ENCODE results near the gene SHROOM2. TPM values are rescaled to one million over a fixed set of nuclear protein-coding genes. Genes with fewer than 3 reads are reported as not detected.
A peak's percentile ranks its signal among the peaks of the same experiment; 100 is the strongest.

The SHROOM2 gene
- total RNA-seq, 2 experiments from 2014 or later = not detected

- ChIA-PET POLR2A (no interaction called here), CTCF (no interaction called here)
- peaks cover 20% of the 10 kb centered on the region for H3K27me3 Mint-ChIP-seq
- H3K9me3 Mint-ChIP-seq = no peaks in the 10 kb centered on the region
- H3K4me1 Mint-ChIP-seq = no peaks in the 10 kb centered on the region
- H3K4me3 Mint-ChIP-seq = no peak overlapping the region
- no peaks in the 10 kb centered on the region for H3K36me3 Mint-ChIP-seq (ENCODE audit: low read depth)
- H3K27ac Mint-ChIP-seq = no peak overlapping the region
- DNase-seq = no peak
Measured at GRCh38 chrX:9867226-9867625, 81.0 kb downstream of the SHROOM2 start.

- no peak overlapping the region for H3K4me3 Mint-ChIP-seq
- peaks cover 20% of the 10 kb centered on the region for H3K27me3 Mint-ChIP-seq
- H3K4me1 Mint-ChIP-seq = no peaks in the 10 kb centered on the region
- H3K27ac Mint-ChIP-seq = no peak overlapping the region
- no peaks in the 10 kb centered on the region for H3K9me3 Mint-ChIP-seq
- DNase-seq = no peak
- ChIA-PET CTCF (no interaction called here), POLR2A (no interaction called here)
- H3K36me3 Mint-ChIP-seq (ENCODE audit: low read depth) = no peaks in the 10 kb centered on the region
Measured at GRCh38 chrX:9867753-9868152, 81.5 kb downstream of the SHROOM2 start.

GRCh38 chrX:9871701-9872268, 85.6 kb downstream of the SHROOM2 start:
- H3K4me3 Mint-ChIP-seq = no peak overlapping the region
- ChIA-PET CTCF (interaction anchor here (2.9 kb wide), 1 partner anchor 248 kb away, joined by 13 read pairs; no protein-coding TSS in a partner anchor), POLR2A (no interaction called here)
- H3K9me3 Mint-ChIP-seq = no peaks in the 10 kb centered on the region
- H3K36me3 Mint-ChIP-seq (ENCODE audit: low read depth) = no peaks in the 10 kb centered on the region
- H3K27me3 Mint-ChIP-seq = peaks cover 27% of the 10 kb centered on the region
- no peak overlapping the region for H3K27ac Mint-ChIP-seq
- H3K4me1 Mint-ChIP-seq = peaks cover 10% of the 10 kb centered on the region
- no peak for DNase-seq

- Mint-ChIP-seq H3K27ac (no peak overlapping the region), H3K4me1 (peaks cover 10% of the 10 kb centered on the region), H3K9me3 (no peaks in the 10 kb centered on the region), H3K4me3 (no peak overlapping the region), H3K27me3 (peaks cover 17% of the 10 kb centered on the region), H3K36me3 (ENCODE audit: low read depth) (no peaks in the 10 kb centered on the region)
- CTCF ChIA-PET = interaction anchor here (1.1 to 1.8 kb wide), 2 partner anchors 35 to 246 kb away, joined by 3 to 6 read pairs; no protein-coding TSS in a partner anchor
- POLR2A ChIA-PET = no interaction called here
- DNase-seq = no peak
Measured at GRCh38 chrX:9873360-9873759, 87.1 kb downstream of the SHROOM2 start.

GRCh38 chrX:9873952-9874351, 87.7 kb downstream of the SHROOM2 start:
- H3K36me3 Mint-ChIP-seq (ENCODE audit: low read depth) = no peaks in the 10 kb centered on the region
- H3K4me3 Mint-ChIP-seq = no peak overlapping the region
- H3K27me3 Mint-ChIP-seq = peaks cover 17% of the 10 kb centered on the region
- ChIA-PET CTCF (interaction anchor here (1.1 to 1.8 kb wide), 2 partner anchors 36 to 245 kb away, joined by 3 to 6 read pairs; no protein-coding TSS in a partner anchor), POLR2A (no interaction called here)
- no peaks in the 10 kb centered on the region for H3K9me3 Mint-ChIP-seq
- peak; percentile 46 for DNase-seq
- no peak overlapping the region for H3K27ac Mint-ChIP-seq
- H3K4me1 Mint-ChIP-seq = peaks cover 10% of the 10 kb centered on the region

GRCh38 chrX:9874483-9874882, 88.3 kb downstream of the SHROOM2 start:
- no peak overlapping the region for H3K4me3 Mint-ChIP-seq
- no peak for DNase-seq
- H3K36me3 Mint-ChIP-seq (ENCODE audit: low read depth) = no peaks in the 10 kb centered on the region
- no peak overlapping the region for H3K27ac Mint-ChIP-seq
- ChIA-PET CTCF (interaction anchor here (1.1 to 1.8 kb wide), 2 partner anchors 36 to 245 kb away, joined by 3 to 6 read pairs; no protein-coding TSS in a partner anchor), POLR2A (no interaction called here)
- no peaks in the 10 kb centered on the region for H3K9me3 Mint-ChIP-seq
- H3K4me1 Mint-ChIP-seq = peaks cover 10% of the 10 kb centered on the region
- H3K27me3 Mint-ChIP-seq = peaks cover 15% of the 10 kb centered on the region

GRCh38 chrX:9875801-9876200, 89.6 kb downstream of the SHROOM2 start:
- POLR2A ChIA-PET = no interaction called here
- Mint-ChIP-seq H3K27me3 (peaks cover 15% of the 10 kb centered on the region), H3K9me3 (no peaks in the 10 kb centered on the region), H3K27ac (no peak overlapping the region), H3K36me3 (ENCODE audit: low read depth) (no peaks in the 10 kb centered on the region), H3K4me1 (peaks cover 10% of the 10 kb centered on the region), H3K4me3 (no peak overlapping the region)
- CTCF ChIA-PET = interaction anchor here (1.1 kb wide), 1 partner anchor 244 kb away, joined by 3 read pairs; no protein-coding TSS in a partner anchor
- DNase-seq = no peak

- H3K27me3 Mint-ChIP-seq = peaks cover 15% of the 10 kb centered on the region
- no peaks in the 10 kb centered on the region for H3K9me3 Mint-ChIP-seq
- CTCF ChIA-PET = interaction anchor here (1.1 kb wide), 1 partner anchor 243 kb away, joined by 3 read pairs; no protein-coding TSS in a partner anchor
- H3K27ac Mint-ChIP-seq = no peak overlapping the region
- no peaks in the 10 kb centered on the region for H3K36me3 Mint-ChIP-seq (ENCODE audit: low read depth)
- POLR2A ChIA-PET = no interaction called here
- no peak for DNase-seq
- peaks cover 10% of the 10 kb centered on the region for H3K4me1 Mint-ChIP-seq
- no peak overlapping the region for H3K4me3 Mint-ChIP-seq
Measured at GRCh38 chrX:9876201-9876600, 90.0 kb downstream of the SHROOM2 start.

GRCh38 chrX:9878146-9878820, 92.1 kb downstream of the SHROOM2 start:
- ChIA-PET CTCF (interaction anchor here (1.1 kb wide), 2 partner anchors 240 to 241 kb away, joined by 4 to 6 read pairs; no protein-coding TSS in a partner anchor), POLR2A (no interaction called here)
- Mint-ChIP-seq H3K27ac (no peak overlapping the region), H3K4me1 (peaks cover 10% of the 10 kb centered on the region), H3K4me3 (no peak overlapping the region), H3K36me3 (ENCODE audit: low read depth) (no peaks in the 10 kb centered on the region), H3K9me3 (no peaks in the 10 kb centered on the region), H3K27me3 (peaks cover 15% of the 10 kb centered on the region)
- no peak for DNase-seq

GRCh38 chrX:9880237-9880636, 94.0 kb downstream of the SHROOM2 start:
- CTCF ChIA-PET = no interaction called here
- POLR2A ChIA-PET = no interaction called here
- peaks cover 9% of the 10 kb centered on the region for H3K27me3 Mint-ChIP-seq
- peaks cover 8% of the 10 kb centered on the region for H3K4me1 Mint-ChIP-seq
- H3K27ac Mint-ChIP-seq = no peak overlapping the region
- no peak overlapping the region for H3K4me3 Mint-ChIP-seq
- no peaks in the 10 kb centered on the region for H3K36me3 Mint-ChIP-seq (ENCODE audit: low read depth)
- no peak for DNase-seq
- no peaks in the 10 kb centered on the region for H3K9me3 Mint-ChIP-seq

- CTCF ChIA-PET = no interaction called here
- POLR2A ChIA-PET = no interaction called here
- no peak for DNase-seq
- H3K9me3 Mint-ChIP-seq = no peaks in the 10 kb centered on the region
- H3K4me1 Mint-ChIP-seq = peaks cover 5% of the 10 kb centered on the region
- H3K4me3 Mint-ChIP-seq = no peak overlapping the region
- H3K27me3 Mint-ChIP-seq = peaks cover 2% of the 10 kb centered on the region
- no peak overlapping the region for H3K27ac Mint-ChIP-seq
- H3K36me3 Mint-ChIP-seq (ENCODE audit: low read depth) = no peaks in the 10 kb centered on the region
Measured at GRCh38 chrX:9880870-9881269, 94.6 kb downstream of the SHROOM2 start.

- DNase-seq = no peak
- no peak overlapping the region for H3K4me3 Mint-ChIP-seq
- ChIA-PET POLR2A (no interaction called here), CTCF (interaction anchor here (2.3 kb wide), 1 partner anchor 237 kb away, joined by 13 read pairs; no protein-coding TSS in a partner anchor)
- no peak overlapping the region for H3K27ac Mint-ChIP-seq
- H3K9me3 Mint-ChIP-seq = no peaks in the 10 kb centered on the region
- H3K36me3 Mint-ChIP-seq (ENCODE audit: low read depth) = no peaks in the 10 kb centered on the region
- H3K4me1 Mint-ChIP-seq = no peaks in the 10 kb centered on the region
- H3K27me3 Mint-ChIP-seq = no peaks in the 10 kb centered on the region
Measured at GRCh38 chrX:9882669-9883446, 96.6 kb downstream of the SHROOM2 start.
